ENCODE data around the gene GAL.

Gene GAL

DNA sequence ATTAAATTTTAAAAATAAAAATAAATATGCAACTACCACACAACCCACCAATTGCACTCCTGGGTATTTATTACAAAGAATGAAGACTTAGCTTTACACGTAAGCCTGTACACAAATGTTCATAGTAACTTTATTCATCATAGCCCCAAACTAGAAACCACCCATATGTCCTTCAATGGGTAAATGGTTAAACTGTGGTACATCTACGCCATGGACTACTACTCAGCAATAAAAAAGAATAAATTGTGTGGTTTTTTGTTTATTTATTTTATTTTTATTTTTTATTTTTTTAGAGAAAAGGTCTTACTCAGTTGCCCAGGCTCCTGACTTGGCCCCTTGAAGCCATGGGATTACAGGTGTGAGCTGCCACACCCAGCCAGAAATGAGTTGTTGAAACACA lies 14.6 kb downstream of the GAL start:
- no peak for TF ChIP-seq GATA2 (IDR thresholded peaks at IDR 0.05; ENCODE audit: low read depth, low read length)
- no peak for TF ChIP-seq GATA3 (IDR thresholded peaks at IDR 0.05; ENCODE audit: low read depth, low read length)

DNA sequence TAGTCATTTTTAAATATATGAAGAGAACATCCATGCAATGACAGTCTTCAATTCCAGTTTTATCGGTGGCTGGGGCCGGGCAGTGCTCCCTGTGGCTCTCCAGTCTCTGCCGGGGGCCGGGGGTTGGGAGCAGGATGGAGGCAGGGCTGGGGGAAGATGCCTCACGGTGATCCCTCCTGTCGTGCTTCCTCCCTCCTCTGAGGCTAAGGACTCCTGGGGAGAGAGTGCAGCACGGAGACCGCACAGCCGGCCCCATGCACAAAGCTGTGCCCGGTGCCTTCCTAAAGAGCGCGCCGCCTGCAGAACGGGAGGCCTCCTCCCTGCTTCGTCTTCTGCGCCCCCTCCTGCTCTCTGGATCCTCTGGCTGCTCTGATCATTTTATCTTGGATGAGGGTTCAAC lies 20.5 kb downstream of the GAL start:
- TF ChIP-seq GATA2 (IDR thresholded peaks at IDR 0.05; ENCODE audit: low read depth, low read length) (no peak), GATA3 (IDR thresholded peaks at IDR 0.05; ENCODE audit: low read depth, low read length) (no peak)

DNA sequence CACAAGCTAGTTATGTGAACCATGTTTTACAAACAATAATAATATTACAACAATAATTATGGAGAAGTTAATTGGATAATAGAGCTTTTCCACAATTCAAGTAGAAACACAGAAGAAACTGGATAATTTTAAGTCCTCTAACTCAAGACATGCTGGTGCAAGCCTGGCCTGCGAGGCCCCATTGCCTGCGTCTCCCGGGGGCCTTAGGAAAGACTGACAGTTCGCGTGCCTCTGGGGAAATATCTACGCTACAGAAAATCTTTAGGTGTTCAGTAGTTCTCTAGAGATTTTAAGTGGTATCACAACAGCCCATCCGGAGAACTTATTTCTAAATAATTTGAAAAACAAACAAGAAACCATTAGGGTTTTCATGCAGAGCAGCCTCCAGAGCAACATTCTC lies 23.2 kb downstream of the GAL start:
- TF ChIP-seq GATA2 (IDR thresholded peaks at IDR 0.05; ENCODE audit: low read depth, low read length) = no peak

DNA sequence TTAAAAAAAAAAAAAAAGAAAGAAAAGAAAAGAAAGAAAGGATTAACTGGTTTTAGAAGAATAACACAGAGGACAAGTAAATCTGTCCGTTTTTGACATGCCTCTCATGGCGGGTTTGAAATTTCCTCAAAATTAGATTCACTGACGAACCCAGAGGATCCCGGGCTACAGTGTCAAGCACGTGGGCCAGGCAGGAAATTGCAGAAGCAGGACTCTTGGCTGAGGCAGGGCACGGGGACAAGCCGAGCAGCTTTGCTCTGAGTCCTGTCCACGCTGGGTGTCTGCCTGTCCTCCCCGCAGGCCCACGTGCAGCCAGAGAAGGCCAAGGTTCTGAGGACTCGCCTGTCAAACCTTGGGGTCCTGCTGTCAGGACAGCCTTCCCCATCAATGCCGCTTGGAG lies 24.7 kb downstream of the GAL start:
- TF ChIP-seq GATA3 (IDR thresholded peaks at IDR 0.05; ENCODE audit: low read depth, low read length) (no peak), GATA2 (IDR thresholded peaks at IDR 0.05; ENCODE audit: low read depth, low read length) (no peak)

DNA sequence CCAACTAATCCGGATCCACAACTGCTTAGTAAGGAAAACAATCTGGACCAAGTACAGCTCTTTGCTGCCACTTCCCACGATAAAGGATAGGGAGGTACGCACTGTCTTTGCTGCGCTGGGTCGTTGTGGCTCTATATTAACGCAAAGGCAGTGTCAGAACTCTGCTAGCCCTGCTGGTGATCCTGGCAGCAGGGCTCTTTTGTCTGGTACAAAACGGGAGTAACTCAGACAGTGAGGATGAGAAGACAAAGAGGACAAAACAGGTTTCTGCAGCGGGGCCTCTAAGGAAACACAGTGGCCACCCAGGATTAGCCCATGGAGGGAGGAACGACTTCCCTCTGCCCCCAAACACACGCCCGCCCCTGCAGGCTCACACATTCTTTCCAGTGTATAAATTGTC lies 26.1 kb downstream of the GAL start:
- TF ChIP-seq GATA3 (IDR thresholded peaks at IDR 0.05; ENCODE audit: low read depth, low read length) (no peak), GATA2 (IDR thresholded peaks at IDR 0.05; ENCODE audit: low read depth, low read length) (no peak)

DNA sequence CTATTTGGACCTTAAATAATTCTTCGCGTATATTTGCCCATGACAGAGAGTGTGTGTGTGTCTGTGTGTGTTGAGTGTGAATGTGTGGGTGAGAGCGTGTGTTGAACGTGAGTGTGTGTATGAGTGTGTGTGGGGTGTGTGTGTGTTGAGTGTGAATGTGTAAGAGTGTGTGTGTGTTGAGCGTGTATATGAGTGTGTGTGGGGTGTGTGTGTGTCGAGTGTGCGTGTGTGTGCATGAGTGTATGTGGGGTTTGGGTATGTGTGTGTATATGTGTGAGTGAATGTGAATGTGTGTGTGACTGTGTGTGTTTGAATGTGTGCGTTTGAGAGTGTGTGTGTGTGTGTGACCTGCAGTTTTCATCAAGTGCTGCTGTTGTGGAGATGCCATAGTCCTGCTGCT lies 26.8 kb downstream of the GAL start:
- TF ChIP-seq GATA3 (IDR thresholded peaks at IDR 0.05; ENCODE audit: low read depth, low read length) = no peak

DNA sequence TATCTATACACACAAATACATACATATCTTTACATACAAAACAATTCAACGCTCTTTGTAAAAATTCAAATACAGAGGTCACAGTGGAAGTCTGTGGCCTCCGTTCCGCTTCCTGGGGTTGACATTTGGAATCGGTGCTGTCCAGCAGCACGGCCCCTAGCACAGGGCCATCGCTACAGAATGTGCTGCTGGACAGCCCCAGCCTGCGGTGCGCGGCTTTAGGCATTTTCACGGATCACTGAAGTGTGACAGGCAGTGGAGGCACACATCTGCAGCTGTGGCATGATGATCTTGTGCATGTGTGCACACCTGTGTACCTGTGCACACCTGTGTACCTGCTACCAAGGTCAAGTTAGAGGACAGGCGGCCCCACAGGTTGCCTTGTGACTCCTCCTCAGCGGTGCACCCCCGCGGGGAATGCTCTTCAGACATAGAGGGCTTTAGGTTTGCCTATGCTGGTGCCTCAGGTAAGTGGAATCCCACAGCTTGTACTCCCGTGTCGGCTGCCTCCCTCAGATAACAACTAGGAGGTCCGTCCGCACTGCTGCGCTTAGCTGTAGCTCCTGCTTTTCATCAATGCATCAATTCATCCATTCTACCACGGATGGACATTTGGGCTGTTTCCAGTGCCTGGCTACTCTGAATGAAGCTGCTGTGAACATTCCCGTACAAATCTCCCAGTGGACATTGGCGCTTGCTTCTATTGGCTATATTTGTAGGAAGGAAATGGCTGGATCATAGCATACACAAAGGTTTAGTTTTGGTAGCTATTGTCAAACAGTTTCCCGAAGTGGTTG lies 29.9 kb downstream of the GAL start:
- no peak for TF ChIP-seq GATA3 (IDR thresholded peaks at IDR 0.05; ENCODE audit: low read depth, low read length)
- TF ChIP-seq GATA2 (IDR thresholded peaks at IDR 0.05; ENCODE audit: low read depth, low read length) = no peak

DNA sequence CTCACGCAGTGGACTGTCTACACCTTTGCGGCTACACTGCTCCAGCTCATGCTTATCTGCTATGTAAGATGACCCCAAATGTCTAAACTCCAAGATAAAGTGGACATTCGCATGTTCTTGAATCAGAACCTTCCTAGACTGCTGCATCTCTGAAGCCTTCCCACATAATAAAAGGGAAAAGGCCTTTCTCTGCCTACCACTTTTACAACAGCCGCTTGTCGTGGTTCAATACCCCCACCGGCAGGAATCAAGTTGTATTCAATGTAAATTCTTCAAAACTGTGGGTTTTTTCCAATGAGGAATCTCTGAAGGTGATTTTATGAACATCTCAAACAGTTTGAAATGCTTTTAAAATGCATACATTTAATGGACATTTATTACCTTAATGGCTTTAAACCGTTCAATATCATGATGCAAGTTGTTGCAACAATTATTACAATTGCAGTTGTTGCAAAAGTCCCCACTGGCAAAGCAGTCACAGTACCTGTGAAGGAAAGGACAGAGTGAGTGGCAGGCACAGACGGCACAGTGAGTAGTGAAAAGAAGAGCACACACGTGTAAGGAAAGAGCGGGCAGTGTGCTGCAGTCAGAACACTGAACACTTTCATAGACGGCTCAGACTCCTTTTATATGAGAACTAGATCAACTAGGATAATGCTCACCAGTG lies 31.2 kb downstream of the GAL start:
- TF ChIP-seq GATA3 (IDR thresholded peaks at IDR 0.05; ENCODE audit: low read depth, low read length) (no peak), GATA2 (IDR thresholded peaks at IDR 0.05; ENCODE audit: low read depth, low read length) (no peak)

DNA sequence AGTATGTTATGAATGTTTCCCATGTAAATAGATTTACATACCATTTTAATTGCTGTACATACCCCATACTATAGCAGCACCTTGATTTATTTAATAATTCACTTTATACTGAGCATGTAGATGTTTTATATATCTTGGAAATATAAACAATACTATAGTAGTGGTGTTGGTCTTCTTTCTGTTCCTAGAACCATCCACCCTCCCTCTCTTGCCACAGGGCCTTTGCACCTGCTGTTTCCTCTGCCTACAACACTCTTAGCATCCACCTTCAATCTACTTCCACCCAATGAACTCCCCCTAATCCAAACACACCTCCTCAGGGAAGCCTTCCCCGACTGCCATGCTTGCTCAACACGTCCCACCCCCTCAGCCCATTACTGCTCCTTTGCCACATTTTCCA lies 36.7 kb downstream of the GAL start:
- TF ChIP-seq GATA3 (IDR thresholded peaks at IDR 0.05; ENCODE audit: low read depth, low read length) (no peak), GATA2 (IDR thresholded peaks at IDR 0.05; ENCODE audit: low read depth, low read length) (no peak)

DNA sequence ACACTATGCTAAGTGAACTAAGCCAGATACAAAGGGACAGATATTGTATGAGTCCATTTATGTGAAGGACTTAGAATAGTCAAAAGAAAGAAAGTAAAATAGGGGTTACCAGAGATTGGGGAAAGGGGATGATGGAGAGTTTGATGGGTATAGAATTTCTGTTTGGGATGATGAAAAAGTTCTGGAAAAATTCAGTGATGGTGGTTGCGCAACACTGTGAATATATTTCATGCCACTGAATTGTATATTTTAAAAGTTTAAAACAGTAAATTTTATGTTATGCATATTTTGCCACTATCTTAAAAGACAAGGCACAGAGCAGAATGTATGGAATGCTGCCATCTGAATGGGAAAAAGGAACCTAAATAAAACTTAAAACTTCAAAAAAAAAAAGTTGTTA lies 37.8 kb downstream of the GAL start:
- TF ChIP-seq GATA3 (IDR thresholded peaks at IDR 0.05; ENCODE audit: low read depth, low read length) = no peak
- no peak for TF ChIP-seq GATA2 (IDR thresholded peaks at IDR 0.05; ENCODE audit: low read depth, low read length)

DNA sequence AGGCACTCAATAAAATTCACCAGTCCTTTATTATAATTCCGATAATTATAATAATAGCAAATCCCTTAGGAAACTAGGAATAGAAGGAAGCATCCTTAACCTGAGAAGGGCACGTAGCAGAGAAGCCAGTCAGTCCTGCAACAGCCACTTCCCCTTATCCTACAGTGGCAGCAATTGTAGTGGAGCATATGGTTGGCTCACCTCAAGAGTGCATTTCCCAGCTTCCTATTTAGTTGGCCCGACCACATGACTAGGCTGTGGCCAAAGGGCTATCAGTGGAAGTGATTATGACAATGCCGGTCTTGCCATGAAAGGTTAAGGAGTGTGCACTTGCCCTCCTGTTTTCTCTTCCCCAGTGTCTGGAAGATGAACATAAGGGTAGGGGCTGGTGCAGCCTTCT lies 39.9 kb downstream of the GAL start:
- no peak for TF ChIP-seq GATA2 (IDR thresholded peaks at IDR 0.05; ENCODE audit: low read depth, low read length)
- TF ChIP-seq GATA3 (IDR thresholded peaks at IDR 0.05; ENCODE audit: low read depth, low read length) = no peak

DNA sequence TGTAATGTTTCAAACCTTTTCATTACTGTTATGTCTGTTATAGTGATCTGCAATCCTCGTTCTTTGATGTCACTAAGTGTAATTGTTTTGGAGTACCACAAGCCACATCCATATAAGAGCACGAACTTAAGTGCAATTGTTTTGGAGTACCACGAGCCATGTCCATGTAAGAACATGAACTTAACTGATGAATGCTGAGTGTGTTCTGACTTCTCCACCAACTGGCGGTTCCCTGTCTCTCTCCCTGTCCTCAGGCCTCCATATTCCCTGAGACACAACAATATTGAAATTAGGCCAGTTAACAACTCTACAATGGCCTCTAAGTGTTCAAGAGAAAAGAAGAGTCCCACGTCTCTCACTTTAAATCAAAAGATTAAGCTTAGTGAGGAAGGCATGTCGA lies 43.4 kb downstream of the GAL start:
- TF ChIP-seq GATA2 (IDR thresholded peaks at IDR 0.05; ENCODE audit: low read depth, low read length) (no peak), GATA3 (IDR thresholded peaks at IDR 0.05; ENCODE audit: low read depth, low read length) (no peak)

DNA sequence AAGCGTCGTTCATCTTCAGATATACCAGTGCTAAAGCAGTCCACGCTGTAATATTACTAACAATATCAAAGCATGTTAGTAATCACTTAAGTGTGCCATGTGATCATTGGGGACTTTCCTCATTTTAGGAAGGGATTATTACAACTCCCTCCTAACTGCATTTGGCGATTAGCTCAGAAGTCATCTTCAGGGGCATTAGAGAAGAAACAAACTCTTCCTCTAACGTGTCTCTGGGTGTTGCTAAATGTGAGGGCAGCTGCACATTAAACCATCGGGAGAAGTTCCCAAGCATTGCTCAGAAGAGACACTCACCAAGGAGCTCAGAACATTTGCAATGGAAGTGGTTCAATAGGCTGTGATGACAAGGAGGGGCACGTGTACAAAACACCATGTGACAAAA lies 49.8 kb downstream of the GAL start:
- TF ChIP-seq GATA2 (IDR thresholded peaks at IDR 0.05; ENCODE audit: low read depth, low read length) (no peak), GATA3 (IDR thresholded peaks at IDR 0.05; ENCODE audit: low read depth, low read length) (no peak)

DNA sequence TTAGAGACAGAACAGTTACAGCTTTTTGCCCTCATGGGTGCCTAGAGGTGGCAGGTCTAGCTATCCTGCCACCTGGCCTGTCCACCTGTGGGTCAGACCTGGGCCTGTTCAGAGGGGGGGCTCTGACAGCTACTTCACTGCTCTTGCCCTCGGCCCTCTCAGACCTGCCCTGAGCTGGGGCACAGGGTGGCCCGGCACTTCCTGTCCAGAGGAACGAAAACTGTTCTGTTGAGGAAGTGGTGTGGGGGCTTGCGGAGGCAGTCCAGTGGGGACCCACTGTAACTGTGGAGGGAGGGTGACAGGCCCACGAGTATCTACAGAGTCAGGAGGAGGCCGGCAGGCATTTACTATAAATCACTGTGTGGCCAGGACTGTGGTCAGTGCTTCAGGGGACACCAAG lies 50.8 kb downstream of the GAL start:
- TF ChIP-seq GATA3 (IDR thresholded peaks at IDR 0.05; ENCODE audit: low read depth, low read length) (no peak), GATA2 (IDR thresholded peaks at IDR 0.05; ENCODE audit: low read depth, low read length) (no peak)

DNA sequence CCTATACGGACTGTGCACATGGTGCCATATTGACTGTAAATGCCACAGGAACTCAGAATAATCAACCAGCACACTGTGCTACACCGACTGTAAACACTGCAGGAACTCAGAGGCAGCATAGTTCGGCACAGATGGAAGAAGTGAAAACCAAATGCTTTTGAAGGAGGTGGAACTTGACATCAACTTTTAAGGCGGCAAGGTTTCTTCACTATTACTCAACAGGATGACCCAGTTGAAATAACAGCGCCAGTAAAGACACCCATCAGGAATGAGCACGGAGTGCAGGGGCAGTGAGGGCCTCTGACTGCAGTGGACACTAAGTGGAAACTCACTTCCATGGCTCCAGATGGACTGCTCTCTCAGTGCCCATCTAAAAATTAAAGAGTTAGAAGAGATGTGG lies 51.3 kb downstream of the GAL start:
- TF ChIP-seq GATA2 (IDR thresholded peaks at IDR 0.05; ENCODE audit: low read depth, low read length) = no peak
- TF ChIP-seq GATA3 (IDR thresholded peaks at IDR 0.05; ENCODE audit: low read depth, low read length) = no peak

Measured in SH-SY5Y (cell line).